HG03139 (cell line): ENCODE data around the gene FDCSP.
"Not testable (repeated sequence)": the region's sequence is repeated elsewhere in the genome, so short reads cannot be mapped to it uniquely, and the experiment has no call there.

Experiments used
- ATAC-seq: cut with Tn5 transposase; IDR thresholded peaks from one replicate; pipeline ENCODE4 v1.9.1; 2021; ENCODE audit not compliant: unreplicated experiment

The FDCSP gene

GRCh38 chr4:70239131-70239883 lies 13.4 kb downstream of the FDCSP start:
- no peak for ATAC-seq

- no peak for ATAC-seq
Observed at GRCh38 chr4:70239884-70240591, 14.1 kb downstream of the FDCSP start.

GRCh38 chr4:70242297-70242696 lies 16.4 kb downstream of the FDCSP start, which contains the start of gene CSN3:
Gene CSN3, plus strand, starts transcription at chr4:70242597. Its CDS starts 2,223 bp downstream, at chr4:70244820.
- ATAC-seq, result not testable (repeated sequence)

- no peak for ATAC-seq
Observed at GRCh38 chr4:70243091-70243490, 17.2 kb downstream of the FDCSP start.

GRCh38 chr4:70251250-70251944 lies 25.5 kb downstream of the FDCSP start:
- ATAC-seq, result no peak

GRCh38 chr4:70251945-70252277 lies 26.0 kb downstream of the FDCSP start:
- no peak for ATAC-seq

- ATAC-seq, result no peak
Observed at GRCh38 chr4:70269674-70270073, 43.8 kb downstream of the FDCSP start.

- ATAC-seq, result no peak
Observed at GRCh38 chr4:70277121-70277520, 51.2 kb downstream of the FDCSP start.

- no peak for ATAC-seq
Observed at GRCh38 chr4:70280567-70280966, 54.6 kb downstream of the FDCSP start.
